HEK293 (cell line): ENCODE measurements around the gene VAMP8.

ENCODE experiments used
- CTCF ChIA-PET: fragments of 350-600 bp; formaldehyde crosslinking; extraction: SDS; loops from one replicate; lab custom pipeline; 2021; ENCODE audit warnings: antibody characterized with exemption; lab: Yijun Ruan, JAX
- POLR2A ChIA-PET: fragments of 300-600 bp; formaldehyde crosslinking; extraction: SDS; loops from one replicate; lab custom pipeline; 2020; ENCODE audit warnings: antibody characterized with exemption, inconsistent platforms; lab: Yijun Ruan, JAX
- H3K27ac ChIP-seq: fragments of 200-500 bp; sonication (Bioruptor generic); 2 replicates; pipeline ENCODE4 v1.5.1; 2014; ENCODE audit warnings: low read depth, low read length, control low read depth, inconsistent platforms; ENCODE audit errors: extremely low read depth
- H3K36me3 ChIP-seq, 2 experiments: fragments of 200-500 bp in 1 of 2; sonication (Bioruptor generic) in 1 of 2; 1 replicate in 1 of 2; 2 replicates in 1 of 2; pipeline ENCODE4 v1.5.1; 2014 to 2017; ENCODE audit warnings: inconsistent platforms in 2 of 2, low read length in 2 of 2; ENCODE audit not compliant: control insufficient read depth in 2 of 2, insufficient read depth in 1 of 2
- H3K4me1 ChIP-seq: fragments of 200-500 bp; sonication (Bioruptor generic); 2 replicates; pipeline ENCODE4 v1.5.1; 2014; ENCODE audit warnings: mild to moderate bottlenecking, low read length, inconsistent platforms; ENCODE audit not compliant: control insufficient read depth, insufficient read depth
- H3K4me3 ChIP-seq: 2 replicates; pipeline ENCODE4 v1.5.1; 2011; ENCODE audit warnings: low read depth, mild to moderate bottlenecking, control low read depth, low read length, moderate library complexity
- H3K9me3 ChIP-seq: fragments of 200-500 bp; sonication (Bioruptor generic); 2 replicates; pipeline ENCODE4 v1.5.1; 2014; ENCODE audit warnings: low read depth, low read length, inconsistent platforms; ENCODE audit not compliant: control insufficient read depth, insufficient read depth
- HOXD13 ChIP-seq: sonication (generic); formaldehyde crosslinking; IDR thresholded peaks from 2 replicates; pipeline ENCODE4 v1.8.0; 2022; ENCODE audit warnings: missing genetic modification reagents, borderline replicate concordance
- KLF9 ChIP-seq: fragments of 450-650 bp; formaldehyde crosslinking; IDR thresholded peaks from 2 replicates; pipeline ENCODE4 v1.5.1; 2016; ENCODE audit warnings: missing biosample characterization, missing genetic modification characterization, low read depth
- PRDM1 ChIP-seq: fragments of 450-650 bp; formaldehyde crosslinking; IDR thresholded peaks from 2 replicates; pipeline ENCODE4; 2016; ENCODE audit warnings: missing biosample characterization, missing genetic modification characterization
- SP2 ChIP-seq: fragments of 450-650 bp; formaldehyde crosslinking; IDR thresholded peaks from 2 replicates; pipeline ENCODE4 v1.5.1; 2016; ENCODE audit warnings: missing biosample characterization, missing genetic modification characterization
- SP7 ChIP-seq: fragments of 450-650 bp; formaldehyde crosslinking; IDR thresholded peaks from 2 replicates; pipeline ENCODE4 v1.5.1; 2016; ENCODE audit warnings: missing biosample characterization, missing genetic modification characterization
- ZBTB21 ChIP-seq: fragments of 450-650 bp; formaldehyde crosslinking; IDR thresholded peaks from 2 replicates; pipeline ENCODE4 v1.5.1; 2017; ENCODE audit warnings: missing biosample characterization, missing genetic modification characterization
- ZBTB8A ChIP-seq: fragments of 450-650 bp; formaldehyde crosslinking; IDR thresholded peaks from 2 replicates; pipeline ENCODE4 v1.5.1; 2016; ENCODE audit warnings: missing biosample characterization, missing genetic modification characterization
- ZNF148 ChIP-seq: fragments of 450-650 bp; formaldehyde crosslinking; IDR thresholded peaks from 2 replicates; pipeline ENCODE4 v1.5.0; 2017; ENCODE audit warnings: missing biosample characterization, missing genetic modification characterization, borderline replicate concordance
- ZNF169 ChIP-seq: fragments of 450-650 bp; formaldehyde crosslinking; IDR thresholded peaks from 2 replicates; pipeline ENCODE4 v1.5.1; 2016; ENCODE audit warnings: missing biosample characterization, missing genetic modification characterization
- ZNF175 ChIP-seq: fragments of 450-650 bp; formaldehyde crosslinking; IDR thresholded peaks from 2 replicates; pipeline ENCODE4 v1.5.1; 2016; ENCODE audit warnings: missing biosample characterization, missing genetic modification characterization
- ZNF2 ChIP-seq: fragments of 450-650 bp; formaldehyde crosslinking; IDR thresholded peaks from 2 replicates; pipeline ENCODE4 v1.5.1; 2016; ENCODE audit warnings: missing biosample characterization, missing genetic modification characterization
- ZNF302 ChIP-seq: fragments of 450-650 bp; formaldehyde crosslinking; IDR thresholded peaks from 2 replicates; pipeline ENCODE4 v1.5.1; 2016; ENCODE audit warnings: missing biosample characterization, missing genetic modification characterization, low read depth
- ZNF341 ChIP-seq: fragments of 450-650 bp; formaldehyde crosslinking; IDR thresholded peaks from 2 replicates; pipeline ENCODE4; 2016; ENCODE audit warnings: low read depth, missing biosample characterization, missing genetic modification characterization
- ZNF48 ChIP-seq: fragments of 450-650 bp; formaldehyde crosslinking; IDR thresholded peaks from 2 replicates; pipeline ENCODE4 v1.5.1; 2016; ENCODE audit warnings: missing biosample characterization, missing genetic modification characterization
- ZNF610 ChIP-seq: fragments of 450-650 bp; formaldehyde crosslinking; IDR thresholded peaks from 2 replicates; pipeline ENCODE4 v1.5.1; 2016; ENCODE audit warnings: missing biosample characterization, missing genetic modification characterization, borderline replicate concordance
- ZNF664 ChIP-seq: fragments of 450-650 bp; formaldehyde crosslinking; IDR thresholded peaks from 2 replicates; pipeline ENCODE4 v1.5.1; 2016; ENCODE audit warnings: missing biosample characterization, missing genetic modification characterization
- ZNF704 ChIP-seq: fragments of 450-650 bp; formaldehyde crosslinking; IDR thresholded peaks from 2 replicates; pipeline ENCODE4 v1.5.1; 2016; ENCODE audit warnings: missing biosample characterization, missing genetic modification characterization
- ZNF777 ChIP-seq: fragments of 450-650 bp; formaldehyde crosslinking; IDR thresholded peaks from 2 replicates; pipeline ENCODE4 v1.5.1; 2017; ENCODE audit warnings: missing biosample characterization, missing genetic modification characterization, borderline replicate concordance
- ZNF830 ChIP-seq: fragments of 450-650 bp; IDR thresholded peaks from 2 replicates; pipeline ENCODE4 v1.5.0; 2018; ENCODE audit warnings: missing biosample characterization, missing genetic modification characterization, low read depth, mild to moderate bottlenecking, moderate library complexity
- ZSCAN30 ChIP-seq: fragments of 450-650 bp; IDR thresholded peaks from 2 replicates; pipeline ENCODE4 v1.5.1; 2018; ENCODE audit warnings: missing biosample characterization, mild to moderate bottlenecking, missing genetic modification characterization, moderate library complexity
- TF ChIP-seq, protein P1 (sequence below): fragments of 450-650 bp; formaldehyde crosslinking; conservative IDR thresholded peaks from 2 replicates; pipeline ENCODE4 v1.5.1; 2016; ENCODE audit warnings: low read depth, missing biosample characterization, missing genetic modification characterization
- TF ChIP-seq, protein P2 (sequence below): fragments of 450-650 bp; formaldehyde crosslinking; IDR thresholded peaks from 2 replicates; pipeline ENCODE4 v1.5.1; 2016; ENCODE audit warnings: missing biosample characterization, missing genetic modification characterization

Gene VAMP8

DNA sequence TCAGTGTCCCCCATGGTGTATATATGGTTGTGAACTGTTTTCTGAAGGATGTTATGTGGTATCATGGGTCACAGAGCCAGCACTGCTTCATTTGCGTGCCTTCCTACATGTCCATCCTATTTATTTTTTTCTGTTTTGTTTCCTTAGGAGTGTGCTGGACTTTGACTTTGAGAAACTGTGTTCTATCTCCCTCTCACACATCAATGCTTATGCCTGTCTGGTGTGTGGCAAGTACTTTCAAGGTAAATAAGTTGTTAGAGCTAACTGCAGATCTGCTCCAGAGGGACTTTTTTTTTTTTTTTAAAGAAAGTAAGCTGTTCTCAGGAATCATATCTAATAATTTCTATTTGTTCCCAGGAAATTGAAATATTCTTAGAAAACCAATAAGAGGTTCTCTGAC is 44.0 kb downstream of the VAMP8 start:
- no peak overlapping the region for H3K27ac ChIP-seq
- POLR2A ChIA-PET, result interaction anchor here (1.6 kb wide), 1 partner anchor 83 kb away, joined by 4 read pairs; the partner anchor contains the start of gene MAT2A
- H3K4me1 ChIP-seq, result peaks cover 8% of the 10 kb centered on the region
- peaks cover 71 to 75% of the 10 kb centered on the region in 2 experiments for H3K36me3 ChIP-seq
- CTCF ChIA-PET, result interaction anchor here (4.2 kb wide), 1 partner anchor 15 kb away, joined by 35 read pairs; no protein-coding TSS in a partner anchor
- H3K9me3 ChIP-seq, result no peaks in the 10 kb centered on the region
- no peak overlapping the region for H3K4me3 ChIP-seq
- TF ChIP-seq ZNF48 (tag by site-specific recombination), result no peak
- TF ChIP-seq ZNF777, result no peak
- no peak for TF ChIP-seq SP7
- TF ChIP-seq ZNF302 (tag by site-specific recombination), result no peak
- no peak for TF ChIP-seq ZNF175 (tag by site-specific recombination)
- TF ChIP-seq ZNF2 (tag by site-specific recombination), result no peak
- no peak for TF ChIP-seq ZNF148 (tag by site-specific recombination)
- no peak for TF ChIP-seq KLF9 (tag by site-specific recombination)
- TF ChIP-seq ZBTB21 (tag by site-specific recombination), result no peak
- TF ChIP-seq ZNF610 (tag by site-specific recombination), result no peak
- TF ChIP-seq HOXD13 (CRISPR knock-in tag), result no peak
- TF ChIP-seq PRDM1 (tag by site-specific recombination), result no peak
- TF ChIP-seq ZNF704 (tag by site-specific recombination), result no peak
- no peak for TF ChIP-seq ZNF830 (tag by site-specific recombination)
- TF ChIP-seq, all 188 proteins: peak for 0

GRCh38 chr2:85623991-85624390 is 46.6 kb downstream of the VAMP8 start:
- Histone ChIP-seq H3K4me1 (no peaks in the 10 kb centered on the region), H3K27ac (no peak overlapping the region), H3K4me3 (no peak overlapping the region), H3K36me3 (peaks cover 86 to 89% of the 10 kb centered on the region in 2 experiments), H3K9me3 (no peaks in the 10 kb centered on the region)
- TF ChIP-seq SP2 (tag by site-specific recombination) (no peak), ZBTB8A (tag by site-specific recombination) (no peak), SP7 (no peak), ZNF341 (tag by site-specific recombination) (no peak), ZNF704 (tag by site-specific recombination) (no peak), ZNF169 (no peak), ZSCAN30 (tag by site-specific recombination) (no peak), ZNF148 (tag by site-specific recombination) (no peak), ZNF664 (tag by site-specific recombination) (no peak)
- TF ChIP-seq, protein P1, sequence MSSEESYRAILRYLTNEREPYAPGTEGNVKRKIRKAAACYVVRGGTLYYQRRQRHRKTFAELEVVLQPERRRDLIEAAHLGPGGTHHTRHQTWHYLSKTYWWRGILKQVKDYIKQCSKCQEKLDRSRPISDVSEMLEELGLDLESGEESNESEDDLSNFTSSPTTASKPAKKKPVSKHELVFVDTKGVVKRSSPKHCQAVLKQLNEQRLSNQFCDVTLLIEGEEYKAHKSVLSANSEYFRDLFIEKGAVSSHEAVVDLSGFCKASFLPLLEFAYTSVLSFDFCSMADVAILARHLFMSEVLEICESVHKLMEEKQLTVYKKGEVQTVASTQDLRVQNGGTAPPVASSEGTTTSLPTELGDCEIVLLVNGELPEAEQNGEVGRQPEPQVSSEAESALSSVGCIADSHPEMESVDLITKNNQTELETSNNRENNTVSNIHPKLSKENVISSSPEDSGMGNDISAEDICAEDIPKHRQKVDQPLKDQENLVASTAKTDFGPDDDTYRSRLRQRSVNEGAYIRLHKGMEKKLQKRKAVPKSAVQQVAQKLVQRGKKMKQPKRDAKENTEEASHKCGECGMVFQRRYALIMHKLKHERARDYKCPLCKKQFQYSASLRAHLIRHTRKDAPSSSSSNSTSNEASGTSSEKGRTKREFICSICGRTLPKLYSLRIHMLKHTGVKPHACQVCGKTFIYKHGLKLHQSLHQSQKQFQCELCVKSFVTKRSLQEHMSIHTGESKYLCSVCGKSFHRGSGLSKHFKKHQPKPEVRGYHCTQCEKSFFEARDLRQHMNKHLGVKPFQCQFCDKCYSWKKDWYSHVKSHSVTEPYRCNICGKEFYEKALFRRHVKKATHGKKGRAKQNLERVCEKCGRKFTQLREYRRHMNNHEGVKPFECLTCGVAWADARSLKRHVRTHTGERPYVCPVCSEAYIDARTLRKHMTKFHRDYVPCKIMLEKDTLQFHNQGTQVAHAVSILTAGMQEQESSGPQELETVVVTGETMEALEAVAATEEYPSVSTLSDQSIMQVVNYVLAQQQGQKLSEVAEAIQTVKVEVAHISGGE (tag by site-specific recombination), result no peak
- TF ChIP-seq, protein P2, sequence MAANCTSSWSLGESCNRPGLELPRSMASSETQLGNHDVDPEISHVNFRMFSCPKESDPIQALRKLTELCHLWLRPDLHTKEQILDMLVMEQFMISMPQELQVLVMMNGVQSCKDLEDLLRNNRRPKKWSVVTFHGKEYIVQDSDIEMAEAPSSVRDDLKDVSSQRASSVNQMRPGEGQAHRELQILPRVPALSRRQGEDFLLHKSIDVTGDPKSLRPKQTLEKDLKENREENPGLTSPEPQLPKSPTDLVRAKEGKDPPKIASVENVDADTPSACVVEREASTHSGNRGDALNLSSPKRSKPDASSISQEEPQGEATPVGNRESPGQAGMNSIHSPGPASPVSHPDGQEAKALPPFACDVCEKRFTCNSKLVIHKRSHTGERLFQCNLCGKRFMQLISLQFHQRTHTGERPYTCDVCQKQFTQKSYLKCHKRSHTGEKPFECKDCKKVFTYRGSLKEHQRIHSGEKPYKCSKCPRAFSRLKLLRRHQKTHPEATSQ (tag by site-specific recombination), result no peak
- ChIA-PET CTCF (interaction anchor here (0.7 kb wide), 1 partner anchor 102 kb away, joined by 3 read pairs; no protein-coding TSS in a partner anchor), POLR2A (no interaction called here)
